Activated T-cell treated with anti-CD3 and anti-CD28 coated beads, Interleukin-2, amount 50 U/mL, for 1 hour (primary cell): ENCODE results near the gene HORMAD2.
A peak's percentile ranks its signal among the peaks of the same experiment; 100 is the strongest.
"Not testable (repeated sequence)": the region's sequence is repeated elsewhere in the genome, so short reads cannot be mapped to it uniquely, and the experiment has no call there.

Experiments
- DNase-seq: peaks from one replicate; pipeline ENCODE4 v3.0.0-alpha.2; 2020

Gene HORMAD2

DNA sequence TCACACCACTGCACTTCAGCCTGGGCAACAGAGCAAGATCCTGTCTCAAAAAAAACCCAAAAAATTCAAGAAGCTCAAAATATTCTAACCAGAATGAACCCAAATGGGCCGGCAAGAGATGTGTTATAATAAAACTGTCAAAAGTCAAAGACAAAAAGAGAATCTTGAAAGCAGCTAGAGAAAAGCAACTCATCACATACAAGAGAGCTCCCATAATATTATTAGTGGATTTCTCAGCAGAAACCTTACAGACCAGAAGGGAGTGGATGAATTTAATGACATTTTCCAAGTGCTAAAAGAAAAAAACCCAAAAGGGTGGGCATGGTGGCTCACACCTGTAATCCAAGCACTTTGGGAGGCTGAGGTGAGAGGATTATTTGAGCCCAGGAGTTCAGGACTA lies 22.9 kb upstream of the HORMAD2 start:
- no peak for DNase-seq

DNA sequence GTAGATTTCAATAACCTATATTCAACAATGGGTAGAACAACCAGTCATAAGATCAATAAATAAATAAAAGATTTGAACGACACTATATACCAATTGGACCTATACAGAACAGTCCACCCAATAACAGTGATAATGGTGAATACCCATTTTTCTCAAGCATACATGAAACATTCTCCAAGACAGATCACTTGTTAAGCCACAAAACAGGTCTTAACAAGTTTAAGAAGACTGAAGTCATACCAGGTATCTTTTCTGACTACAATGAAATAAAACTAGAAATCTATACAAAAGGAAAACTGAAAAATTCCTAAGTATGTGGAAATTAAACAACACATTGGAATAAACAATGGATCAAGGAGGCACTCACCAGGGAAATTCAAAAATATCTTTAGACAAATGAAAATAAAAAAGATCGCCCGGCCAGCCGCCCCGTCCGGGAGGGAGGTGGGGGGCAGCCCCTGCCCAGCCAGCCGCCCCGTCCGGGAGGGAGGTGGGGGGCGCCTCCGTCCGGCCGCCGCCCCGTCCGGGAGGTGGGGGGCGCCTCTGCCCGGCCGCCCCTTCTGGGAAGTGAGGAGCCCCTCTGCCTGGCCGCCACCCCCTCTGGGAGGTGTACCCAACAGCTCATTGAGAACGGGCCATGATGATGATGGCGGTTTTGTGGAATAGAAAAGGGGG lies 20.8 kb upstream of the HORMAD2 start:
- not testable (repeated sequence) for DNase-seq

DNA sequence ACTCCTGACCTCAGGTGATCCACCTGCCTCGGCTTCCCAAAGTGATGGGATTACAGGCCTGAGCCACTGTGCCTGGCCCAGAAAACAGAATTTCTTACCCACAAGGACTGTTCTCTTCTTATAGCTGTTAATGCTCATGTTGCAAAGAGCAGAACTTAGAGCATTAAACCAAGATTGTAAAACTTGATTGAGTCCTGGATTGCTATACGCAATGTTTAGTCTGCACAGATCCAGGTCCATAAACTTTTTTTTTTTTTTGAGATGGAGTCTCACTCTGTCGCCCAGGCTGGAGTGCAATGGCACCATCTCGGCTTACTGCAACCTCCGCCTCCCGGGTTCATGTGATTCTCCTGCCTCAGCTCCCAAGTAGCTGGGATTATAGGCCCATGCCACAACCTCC lies 19.2 kb upstream of the HORMAD2 start:
- not testable (repeated sequence) for DNase-seq

DNA sequence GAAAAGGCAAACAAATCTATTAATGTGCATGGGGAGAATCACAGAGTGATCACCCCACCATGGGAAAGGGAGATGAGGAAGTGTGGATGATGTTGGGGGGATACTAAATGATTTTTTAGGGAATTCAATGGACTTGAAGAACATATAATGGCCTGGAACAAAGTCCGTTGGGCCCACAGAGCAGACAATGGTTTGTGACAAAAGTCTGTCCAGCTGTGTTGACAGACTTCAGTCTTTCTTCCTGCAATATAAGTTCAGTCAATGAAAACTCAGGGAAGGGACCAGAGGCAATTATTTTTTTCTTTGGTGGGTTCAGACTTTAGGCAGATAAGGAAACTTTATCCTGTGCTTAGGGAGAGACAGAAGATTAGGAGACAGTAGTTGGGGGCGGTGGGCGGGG lies 18.0 kb upstream of the HORMAD2 start:
- no peak for DNase-seq

DNA sequence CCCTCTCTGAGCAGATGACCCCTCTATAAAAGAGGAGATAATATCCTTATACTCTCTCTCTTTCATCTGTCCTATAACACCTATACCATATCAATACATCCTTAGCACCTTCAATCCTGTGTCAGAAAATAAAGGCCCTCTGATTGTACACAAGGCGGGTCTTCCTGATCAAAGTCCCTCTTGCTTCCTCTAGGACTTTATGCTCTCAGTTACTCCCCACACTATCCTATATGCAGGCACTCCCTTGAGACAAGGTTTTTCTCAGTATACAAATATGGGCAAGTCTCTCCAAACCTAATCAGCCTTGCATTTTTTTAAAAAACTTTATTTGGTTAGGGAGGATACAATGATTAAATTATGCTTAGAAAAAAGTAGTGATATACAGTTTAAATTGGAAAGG lies 17.3 kb upstream of the HORMAD2 start:
- no peak for DNase-seq

- no peak for DNase-seq
Observed at GRCh38 chr22:30064172-30064571, 16.1 kb upstream of the HORMAD2 start.

DNA sequence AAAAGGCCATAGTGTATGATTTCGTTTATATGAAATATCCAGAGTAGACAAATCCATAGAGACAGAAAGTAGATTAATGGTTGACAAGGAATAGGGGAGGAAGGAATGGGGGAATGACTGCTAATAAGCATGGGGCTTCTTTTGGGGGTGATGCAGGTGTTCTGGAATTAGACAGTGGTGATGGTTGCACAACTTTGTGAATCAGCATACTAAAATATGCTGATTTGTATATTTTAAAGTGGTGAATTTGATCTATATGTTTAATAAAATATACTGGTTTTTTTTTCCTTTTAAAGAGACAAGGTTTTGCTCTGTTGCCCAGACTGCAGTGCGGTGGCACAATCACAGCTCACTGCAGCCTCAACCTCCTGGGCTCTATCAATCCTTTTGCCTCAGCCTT lies 6.5 kb upstream of the HORMAD2 start:
- DNase-seq, result no peak

GRCh38 chr22:30074147-30074546 lies 6.1 kb upstream of the HORMAD2 start:
- no peak for DNase-seq

DNA sequence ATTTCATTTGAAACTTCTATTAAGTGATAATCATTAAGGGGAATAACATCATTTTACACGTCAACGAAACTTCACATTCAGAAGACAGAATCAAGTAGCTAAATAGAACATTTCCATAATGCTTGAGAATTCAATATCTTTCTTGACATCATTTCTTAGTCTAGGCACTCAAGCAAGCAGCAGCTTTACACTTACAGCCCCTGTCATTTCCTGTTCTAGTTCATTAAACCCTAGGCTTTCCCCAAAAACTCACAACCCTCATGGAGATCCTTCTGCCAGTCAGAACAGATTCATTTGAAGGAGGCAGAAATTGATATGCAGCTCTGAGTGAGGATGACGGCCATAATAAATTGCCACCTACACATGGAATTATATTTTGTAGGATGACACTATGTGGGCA lies 5.3 kb upstream of the HORMAD2 start:
- no peak for DNase-seq

DNA sequence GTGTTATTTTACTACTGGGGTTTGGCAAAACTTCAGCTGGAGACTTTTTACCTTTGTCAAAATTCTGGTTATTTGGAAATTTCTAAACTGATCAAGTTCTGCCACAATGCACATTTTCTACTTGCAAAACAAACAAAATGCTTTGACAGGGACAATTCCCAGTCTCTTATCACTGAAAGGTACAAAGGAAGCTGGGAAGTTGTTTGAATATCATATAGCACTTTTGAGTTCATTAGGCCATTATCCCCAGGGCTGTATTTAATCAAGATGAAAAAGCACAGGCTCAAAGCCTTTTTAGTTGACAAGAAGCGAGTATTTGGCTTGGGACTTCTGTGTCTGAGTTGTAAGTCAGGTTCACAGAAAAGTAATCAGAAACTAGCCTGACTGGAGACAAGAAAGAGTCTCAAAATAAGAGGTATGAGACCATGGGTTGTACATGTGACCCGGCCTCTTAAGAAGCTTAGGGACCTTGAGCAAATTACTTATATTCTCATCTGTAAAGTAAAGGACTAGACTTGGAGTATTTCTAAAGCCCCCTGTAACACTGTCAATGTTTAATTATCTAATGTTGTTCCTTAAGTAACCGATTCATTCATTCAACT lies 2.9 kb upstream of the HORMAD2 start:
- DNase-seq, result no peak

DNA sequence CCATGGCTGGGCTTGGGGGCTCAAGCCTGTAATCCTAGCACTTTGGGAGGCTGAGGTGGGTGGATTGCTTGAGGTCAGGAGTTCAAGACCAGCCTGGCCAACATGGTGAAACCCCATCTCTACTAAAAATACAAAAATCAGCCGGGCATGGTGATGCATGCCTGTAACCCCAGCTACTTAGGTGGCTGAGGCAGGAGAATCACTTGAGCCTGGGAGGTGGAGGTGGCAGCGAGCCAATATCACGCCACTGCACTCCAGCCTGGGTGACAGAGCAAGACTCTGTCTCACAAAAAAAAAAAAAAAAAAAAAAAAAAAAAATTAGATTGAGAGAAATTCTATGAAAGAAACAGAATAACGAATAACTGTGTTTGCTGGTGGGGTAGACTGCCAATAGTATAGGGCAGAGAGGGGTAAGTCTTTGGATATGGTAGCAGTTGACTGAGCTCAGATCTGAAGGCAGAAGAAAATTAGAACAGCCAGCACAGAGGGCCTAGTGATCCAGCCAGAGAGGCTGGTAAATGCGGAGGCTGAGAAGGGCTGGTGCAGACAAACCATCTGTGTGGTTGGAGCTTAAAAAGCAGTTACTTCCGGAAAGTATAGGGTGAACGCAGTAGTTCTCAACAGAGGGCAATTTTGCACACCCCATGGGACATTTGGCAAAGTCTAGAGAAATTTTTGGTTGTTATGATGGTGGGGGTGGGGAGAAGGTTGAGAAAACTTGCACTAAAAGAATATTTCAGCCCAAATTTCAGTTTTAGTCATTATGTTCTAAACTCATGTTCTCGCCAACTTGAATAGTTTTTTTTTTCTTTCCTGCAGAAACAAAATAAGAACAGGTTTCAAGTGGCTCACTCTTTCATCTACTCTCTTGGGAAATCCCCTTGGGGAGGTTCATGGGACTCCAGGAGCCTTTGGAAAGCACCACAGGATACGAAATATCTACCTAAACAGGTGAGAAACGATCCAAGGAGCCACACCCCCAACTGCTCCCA lies 1.6 kb upstream of the HORMAD2 start:
- DNase-seq, result peak; percentile 22

- no peak for DNase-seq
Observed at GRCh38 chr22:30080805-30081204, 541 bp downstream of the HORMAD2 start.

GRCh38 chr22:30086496-30086895 lies 6.2 kb downstream of the HORMAD2 start:
- no peak for DNase-seq

- not testable (repeated sequence) for DNase-seq
Observed at GRCh38 chr22:30087037-30087436, 6.8 kb downstream of the HORMAD2 start.

GRCh38 chr22:30087611-30088010 lies 7.3 kb downstream of the HORMAD2 start:
- DNase-seq, result no peak

DNA sequence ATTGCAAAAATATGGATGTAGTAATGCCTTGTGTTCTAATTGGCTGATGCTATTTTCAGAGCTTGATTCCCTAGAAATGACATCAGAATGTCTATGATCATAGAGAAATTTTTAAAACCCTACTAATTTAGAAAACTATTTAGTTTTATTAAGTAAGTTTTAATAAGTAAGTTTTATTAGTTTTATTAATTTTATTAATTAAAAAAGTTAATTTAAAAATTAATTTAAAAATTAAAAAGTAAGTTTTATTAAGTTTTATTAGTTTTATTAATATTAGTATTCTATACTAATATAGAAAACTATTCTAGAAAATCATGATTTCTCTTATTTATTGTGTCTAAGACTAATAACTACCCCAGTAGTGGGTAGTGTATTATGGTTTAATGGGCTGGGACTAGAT lies 8.2 kb downstream of the HORMAD2 start:
- DNase-seq, result no peak

DNA sequence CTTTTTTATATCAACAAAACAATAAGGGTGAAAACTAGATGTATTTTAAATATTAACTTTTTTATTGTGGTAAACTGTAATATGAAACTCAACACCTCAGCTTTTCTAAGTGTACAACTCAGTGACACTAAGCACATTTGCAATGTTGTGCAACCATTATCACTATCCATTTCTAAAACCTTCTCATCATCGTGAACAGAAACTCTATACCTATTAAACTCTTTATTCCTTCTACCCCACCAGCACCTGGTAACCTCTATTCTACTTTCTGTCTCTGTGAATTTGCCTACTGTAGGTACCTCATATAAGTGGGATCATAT lies 9.4 kb downstream of the HORMAD2 start:
- DNase-seq, result no peak

GRCh38 chr22:30092686-30093085 lies 12.4 kb downstream of the HORMAD2 start:
- DNase-seq, result no peak

DNA sequence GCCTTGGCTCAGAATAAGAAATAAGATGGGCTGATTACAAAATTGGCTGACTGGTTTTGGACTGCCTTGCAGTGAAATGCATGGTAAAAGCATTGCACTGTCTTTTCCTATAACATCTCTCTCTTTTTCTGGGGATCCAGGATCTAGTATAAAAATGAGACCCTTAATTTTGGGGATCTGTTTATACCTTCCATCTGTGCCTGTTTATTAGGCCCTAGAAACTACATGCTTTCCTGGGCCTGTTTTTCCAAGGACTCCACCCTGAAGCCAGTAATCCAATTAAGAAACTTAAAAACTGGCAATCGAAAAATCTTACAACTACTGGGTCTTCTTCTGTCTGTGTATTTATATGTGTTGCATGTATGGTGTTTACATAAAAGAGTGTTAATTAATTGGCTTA lies 14.5 kb downstream of the HORMAD2 start:
- no peak for DNase-seq

- DNase-seq, result no peak
Observed at GRCh38 chr22:30097861-30098260, 17.6 kb downstream of the HORMAD2 start.

- not testable (repeated sequence) for DNase-seq
Observed at GRCh38 chr22:30100770-30101169, 20.5 kb downstream of the HORMAD2 start.

- DNase-seq, result no peak
Observed at GRCh38 chr22:30104501-30105156, 24.4 kb downstream of the HORMAD2 start.

DNA sequence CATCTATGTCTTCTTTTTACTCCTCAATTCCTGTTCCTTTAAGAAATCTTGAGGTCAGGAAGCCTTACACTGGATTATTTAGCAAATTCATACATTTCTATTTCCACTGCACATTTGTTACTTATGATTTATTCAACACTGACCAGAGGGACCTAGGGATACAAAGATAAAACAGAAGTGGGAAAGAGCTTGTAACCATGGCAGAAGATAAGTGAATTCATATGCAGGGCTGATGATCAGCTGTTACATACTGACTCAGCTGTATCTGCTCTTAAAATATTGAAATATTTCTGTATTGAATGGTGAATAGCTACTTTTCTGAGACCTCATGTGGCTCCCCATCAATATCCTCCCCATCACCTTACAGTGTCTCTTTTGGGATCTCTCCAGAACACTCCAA lies 25.2 kb downstream of the HORMAD2 start:
- DNase-seq, result no peak
